ENCODE data around the gene FTSJ1.

DNA sequence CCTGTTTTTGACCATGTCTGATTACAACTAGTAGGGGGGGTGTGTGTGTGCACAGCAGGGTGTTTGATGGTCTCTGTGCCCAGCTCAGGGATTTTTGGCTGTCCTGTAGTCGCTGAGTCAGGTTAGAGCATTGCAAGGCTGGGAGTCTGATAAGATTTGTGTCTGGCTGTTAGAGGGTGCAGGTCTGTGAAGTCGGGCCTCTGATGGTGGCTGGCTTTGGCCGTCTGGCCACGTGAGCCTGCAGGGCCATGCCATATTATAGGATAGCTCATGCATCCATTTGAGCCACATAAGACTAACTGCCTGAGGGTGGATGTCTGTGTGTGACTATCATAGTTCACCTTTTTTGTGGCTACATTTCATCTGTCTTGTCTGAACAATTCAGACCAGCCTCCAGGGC, 37.7 kb downstream of the FTSJ1 start:
- TF ChIP-seq CTCF (IDR thresholded peaks at IDR 0.05) (no peak), POLR2A (IDR thresholded peaks at IDR 0.05) (no peak)
